OCI-LY3 (cell line): ENCODE data around the gene TLR9.

Experiments used
- EZH2phosphoT487 ChIP-seq: fragments of 200-600 bp; shearing (Covaris generic); IDR thresholded peaks from 2 replicates; pipeline ENCODE4 v1.6.1; 2018; ENCODE audit warnings: antibody characterized with exemption, mixed run types, low read depth
- TF ChIP-seq, protein P1 (sequence below): fragments of 200-600, 300-600 bp; sonication (generic); IDR thresholded peaks from 2 replicates; pipeline ENCODE4 v1.5.1; 2014; ENCODE audit warnings: antibody characterized with exemption, low read length, low read depth

DNA sequence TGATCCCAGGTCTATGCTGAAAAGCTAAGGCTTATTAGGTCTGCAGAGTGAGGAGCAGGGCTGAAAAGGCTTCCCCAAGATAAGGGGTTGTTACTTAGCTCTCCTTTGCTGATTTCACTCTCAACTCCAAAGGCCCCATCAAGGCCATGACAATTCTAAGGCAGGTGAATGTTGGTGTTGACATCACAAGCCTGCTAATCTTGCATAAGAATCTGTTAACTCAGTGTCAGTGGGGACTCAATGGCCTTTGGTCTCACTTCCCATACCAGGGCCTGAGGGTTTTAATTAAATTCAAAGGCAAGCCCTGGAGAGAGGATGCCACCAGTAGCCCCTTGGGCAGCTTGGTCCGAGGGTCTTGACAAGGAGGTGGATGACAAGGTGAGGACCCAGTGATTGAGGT, 36.9 kb downstream of the TLR9 start:
- TF ChIP-seq, protein P1, sequence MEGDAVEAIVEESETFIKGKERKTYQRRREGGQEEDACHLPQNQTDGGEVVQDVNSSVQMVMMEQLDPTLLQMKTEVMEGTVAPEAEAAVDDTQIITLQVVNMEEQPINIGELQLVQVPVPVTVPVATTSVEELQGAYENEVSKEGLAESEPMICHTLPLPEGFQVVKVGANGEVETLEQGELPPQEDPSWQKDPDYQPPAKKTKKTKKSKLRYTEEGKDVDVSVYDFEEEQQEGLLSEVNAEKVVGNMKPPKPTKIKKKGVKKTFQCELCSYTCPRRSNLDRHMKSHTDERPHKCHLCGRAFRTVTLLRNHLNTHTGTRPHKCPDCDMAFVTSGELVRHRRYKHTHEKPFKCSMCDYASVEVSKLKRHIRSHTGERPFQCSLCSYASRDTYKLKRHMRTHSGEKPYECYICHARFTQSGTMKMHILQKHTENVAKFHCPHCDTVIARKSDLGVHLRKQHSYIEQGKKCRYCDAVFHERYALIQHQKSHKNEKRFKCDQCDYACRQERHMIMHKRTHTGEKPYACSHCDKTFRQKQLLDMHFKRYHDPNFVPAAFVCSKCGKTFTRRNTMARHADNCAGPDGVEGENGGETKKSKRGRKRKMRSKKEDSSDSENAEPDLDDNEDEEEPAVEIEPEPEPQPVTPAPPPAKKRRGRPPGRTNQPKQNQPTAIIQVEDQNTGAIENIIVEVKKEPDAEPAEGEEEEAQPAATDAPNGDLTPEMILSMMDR, result no peak
- TF ChIP-seq EZH2phosphoT487, result no peak
